NCI-H82 treated with DMSO at 0.1 percent for 48 hours (cell line): Measurements from ENCODE around the gene RNF167.

Experiments used
- DNase-seq: peaks from one replicate; lab custom pipeline; 2025; ENCODE audit not compliant: unreplicated experiment; lab: John Stamatoyannopoulos, UW

The RNF167 gene

GRCh38 chr17:4951486-4951885, 11.4 kb downstream of the RNF167 start:
- DNase-seq, result no peak

GRCh38 chr17:4953451-4953961, 13.4 kb downstream of the RNF167 start:
- no peak for DNase-seq

GRCh38 chr17:4955091-4955490, 15.0 kb downstream of the RNF167 start:
- no peak for DNase-seq

GRCh38 chr17:4956493-4957061, 16.5 kb downstream of the RNF167 start:
- DNase-seq, result no peak

- DNase-seq, result no peak
Measured at GRCh38 chr17:4958102-4958501, 18.0 kb downstream of the RNF167 start.

- no peak for DNase-seq
Measured at GRCh38 chr17:4959261-4959965, 19.3 kb downstream of the RNF167 start.

GRCh38 chr17:4960279-4960922, 20.3 kb downstream of the RNF167 start:
- no peak for DNase-seq

- DNase-seq, result no peak
Measured at GRCh38 chr17:4965311-4965986, 25.4 kb downstream of the RNF167 start.

- peak; percentile 100 for DNase-seq
Measured at GRCh38 chr17:4966844-4967538, 26.9 kb downstream of the RNF167 start.

- peak; percentile 95 for DNase-seq
Measured at GRCh38 chr17:4967539-4968485, 27.7 kb downstream of the RNF167 start, which contains the start of gene SPAG7. SPAG7 (minus strand) TSS chr17:4967817; CDS start chr17:4967804, 13 bp downstream.

- no peak for DNase-seq
Measured at GRCh38 chr17:4968486-4969046, 28.5 kb downstream of the RNF167 start.

- no peak for DNase-seq
Measured at GRCh38 chr17:4969047-4969550, 29.0 kb downstream of the RNF167 start.

GRCh38 chr17:4969551-4970173, 29.6 kb downstream of the RNF167 start:
- DNase-seq, result no peak

GRCh38 chr17:4970273-4970672, 30.2 kb downstream of the RNF167 start:
- no peak for DNase-seq

GRCh38 chr17:4971826-4972225, 31.8 kb downstream of the RNF167 start:
- no peak for DNase-seq

GRCh38 chr17:4972322-4972721, 32.3 kb downstream of the RNF167 start:
- no peak for DNase-seq

GRCh38 chr17:4972752-4973151, 32.7 kb downstream of the RNF167 start:
- DNase-seq, result no peak

GRCh38 chr17:4973256-4974114, 33.4 kb downstream of the RNF167 start:
- DNase-seq, result no peak
